MM.1S (cell line): Measurements from ENCODE around the gene LRRC75A.

Experiments
- CTCF ChIP-seq: fragments of 300-600 bp; sonication (generic); IDR thresholded peaks from 2 replicates; pipeline ENCODE4 v1.5.1; 2016; ENCODE audit warnings: antibody characterized with exemption, low read length, mixed read lengths
- EZH2 ChIP-seq: fragments of 300-600 bp; sonication (generic); optimal IDR thresholded peaks from 2 replicates; pipeline ENCODE3; 2017; ENCODE audit warnings: low read depth, mild to moderate bottlenecking, antibody characterized with exemption, low read length, mixed read lengths

- no peak for TF ChIP-seq CTCF
- no peak for TF ChIP-seq EZH2
Measured at GRCh38 chr17:16438557-16439302, 53.3 kb downstream of the LRRC75A start.
